Hematopoietic multipotent progenitor cell treated with erythropoietin and hydrocortisone succinate and interleukin-3 and kit ligand, for 17 days (in vitro differentiated cells): ENCODE results near the gene SLC35G6.
"Not testable (repeated sequence)": the region's sequence is repeated elsewhere in the genome, so short reads cannot be mapped to it uniquely, and the experiment has no call there.

Experiments used
- DNase-seq: peaks from one replicate; pipeline ENCODE4 v3.0.0-alpha.2; 2015; ENCODE audit warnings: low spot score

SLC35G6 gene

DNA sequence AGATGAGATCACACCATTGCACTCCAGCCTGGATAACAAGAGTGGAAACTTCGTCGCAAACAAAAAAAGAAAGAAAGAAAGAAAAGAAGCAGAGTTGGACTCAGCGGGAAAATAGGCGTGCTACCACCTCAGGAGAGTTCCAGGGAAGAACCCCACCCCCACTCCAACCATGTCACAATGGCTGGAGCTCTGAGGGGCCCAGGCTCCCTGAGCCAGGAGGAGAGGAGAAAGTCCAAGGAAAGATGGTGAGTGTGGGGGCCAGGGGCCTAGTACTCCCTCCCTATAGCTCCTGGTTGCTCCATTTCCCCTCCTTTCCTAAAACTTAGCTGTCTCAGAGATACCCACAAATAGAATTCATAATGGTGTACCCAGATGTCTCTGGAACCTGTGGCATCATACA is at the start of gene SLC35G6:
Gene SLC35G6, plus strand, starts transcription at position 172 of the 400 bp plus-strand sequence. Its CDS starts 71 bp downstream, at position 243.
- not testable (repeated sequence) for DNase-seq

DNA sequence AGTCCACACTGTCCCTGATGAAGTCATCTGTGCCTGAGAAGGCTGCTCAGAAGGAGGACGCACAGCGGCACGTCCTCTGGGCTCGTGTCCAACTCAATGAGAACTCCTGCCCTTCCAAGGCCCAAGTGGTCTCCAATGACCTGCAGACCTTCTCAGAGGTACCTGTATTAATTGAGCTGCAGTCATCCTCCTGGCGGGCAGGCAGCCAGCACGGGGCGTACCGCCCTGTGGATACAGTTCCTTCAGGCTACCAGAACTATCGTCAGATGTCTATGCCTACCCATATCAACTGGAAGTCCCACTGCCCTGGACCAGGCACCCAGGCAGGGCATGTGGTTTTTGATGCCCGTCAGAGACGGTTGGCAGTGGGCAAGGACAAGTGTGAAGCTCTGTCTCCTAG is 49.0 kb upstream of the SLC35G6 start:
- no peak for DNase-seq

DNA sequence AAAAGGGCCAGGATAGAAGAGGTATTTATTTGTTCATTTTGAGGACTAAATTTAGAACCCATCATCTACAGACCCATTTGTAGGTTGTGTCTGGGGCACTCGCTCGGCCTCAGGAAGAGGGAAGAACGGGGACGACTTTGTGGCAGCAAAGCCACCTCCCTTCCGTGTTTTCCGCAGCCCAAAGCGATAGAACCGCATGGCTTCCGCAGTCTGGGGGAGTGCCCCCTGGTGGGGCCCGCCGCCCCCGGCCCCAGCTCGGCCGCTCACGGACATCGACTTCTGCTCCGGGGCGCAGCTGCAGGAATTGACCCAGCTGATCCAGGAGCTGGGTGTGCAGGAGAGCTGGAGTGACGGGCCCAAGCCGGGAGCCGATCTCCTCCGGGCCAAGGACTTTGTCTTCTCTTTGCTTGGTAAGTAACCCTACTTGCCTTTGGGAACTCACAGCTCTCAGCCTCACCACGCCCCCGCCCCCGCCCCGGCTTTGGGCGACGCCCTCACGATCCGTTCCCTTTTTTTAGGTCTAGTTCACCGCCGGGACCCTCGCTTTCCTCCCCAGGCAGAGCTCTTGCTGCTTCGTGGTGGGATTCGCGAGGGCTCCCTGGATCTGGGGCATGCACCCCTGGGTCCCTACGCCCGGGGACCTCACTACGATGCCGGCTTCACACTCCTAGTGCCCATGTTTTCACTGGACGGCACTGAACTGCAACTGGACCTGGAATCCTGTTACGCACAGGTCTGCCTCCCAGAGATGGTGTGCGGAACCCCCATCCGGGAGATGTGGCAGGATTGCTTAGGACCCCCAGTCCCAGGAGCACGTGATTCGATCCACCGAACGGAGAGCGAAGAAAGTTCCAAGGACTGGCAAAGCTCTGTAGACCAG is 45.3 kb upstream of the SLC35G6 start:
- DNase-seq, result peak; percentile 8

DNA sequence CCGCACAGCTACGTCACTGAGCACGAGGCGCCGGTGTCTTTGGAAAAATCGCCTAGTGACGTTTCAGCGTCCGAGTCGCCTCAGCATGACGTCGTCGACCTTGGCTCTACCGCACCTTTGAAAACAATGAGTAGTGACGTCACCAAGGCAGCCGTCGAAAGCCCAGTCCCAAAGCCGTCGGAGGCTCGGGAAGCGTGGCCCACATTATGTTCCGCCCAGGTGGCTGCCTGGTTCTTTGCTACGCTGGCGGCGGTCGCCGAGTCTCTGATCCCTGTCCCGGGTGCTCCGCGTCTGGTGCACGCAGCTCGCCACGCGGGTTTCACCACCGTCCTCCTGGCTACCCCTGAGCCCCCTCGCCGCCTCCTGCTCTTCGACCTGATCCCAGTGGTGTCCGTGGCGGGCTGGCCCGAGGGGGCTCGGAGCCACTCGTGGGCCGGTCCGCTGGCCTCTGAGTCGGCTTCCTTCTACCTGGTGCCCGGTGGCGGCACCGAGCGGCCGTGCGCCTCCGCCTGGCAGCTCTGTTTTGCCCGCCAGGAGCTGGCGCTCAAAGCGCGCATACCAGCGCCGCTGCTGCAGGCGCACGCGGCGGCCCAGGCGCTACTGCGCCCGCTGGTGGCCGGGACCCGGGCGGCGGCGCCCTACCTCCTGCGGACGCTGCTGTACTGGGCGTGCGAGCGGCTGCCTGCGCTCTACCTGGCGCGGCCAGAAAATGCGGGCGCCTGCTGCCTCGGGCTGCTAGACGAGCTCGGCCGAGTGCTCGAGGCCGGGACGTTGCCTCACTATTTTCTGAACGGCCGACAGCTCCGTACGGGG is 44.5 kb upstream of the SLC35G6 start:
- DNase-seq, result peak; percentile 81

DNA sequence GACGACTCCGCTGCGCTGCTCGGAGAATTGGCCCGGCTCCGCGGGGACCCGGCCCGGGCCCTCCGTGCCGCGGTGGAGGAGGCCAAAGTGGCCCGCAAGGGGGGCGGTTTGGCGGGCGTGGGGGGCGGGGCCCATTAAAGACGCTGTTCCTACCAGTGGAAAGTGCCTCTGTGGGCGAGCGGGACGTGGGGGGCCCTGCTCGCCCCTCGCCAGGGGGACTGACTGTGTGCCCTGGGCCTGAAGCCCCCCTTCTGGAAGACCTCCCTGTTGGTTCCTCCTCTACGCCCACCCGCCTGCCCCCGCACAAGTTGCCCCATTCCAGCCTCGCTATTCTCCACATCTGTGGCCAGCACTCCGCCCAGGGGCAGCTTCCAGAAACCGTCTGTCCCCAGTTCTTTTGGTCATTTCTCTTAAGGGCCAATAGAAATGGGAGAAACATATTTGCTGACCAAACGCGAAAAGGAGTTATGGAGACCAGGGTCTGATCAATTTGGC is 43.8 kb upstream of the SLC35G6 start:
- DNase-seq, result no peak

DNA sequence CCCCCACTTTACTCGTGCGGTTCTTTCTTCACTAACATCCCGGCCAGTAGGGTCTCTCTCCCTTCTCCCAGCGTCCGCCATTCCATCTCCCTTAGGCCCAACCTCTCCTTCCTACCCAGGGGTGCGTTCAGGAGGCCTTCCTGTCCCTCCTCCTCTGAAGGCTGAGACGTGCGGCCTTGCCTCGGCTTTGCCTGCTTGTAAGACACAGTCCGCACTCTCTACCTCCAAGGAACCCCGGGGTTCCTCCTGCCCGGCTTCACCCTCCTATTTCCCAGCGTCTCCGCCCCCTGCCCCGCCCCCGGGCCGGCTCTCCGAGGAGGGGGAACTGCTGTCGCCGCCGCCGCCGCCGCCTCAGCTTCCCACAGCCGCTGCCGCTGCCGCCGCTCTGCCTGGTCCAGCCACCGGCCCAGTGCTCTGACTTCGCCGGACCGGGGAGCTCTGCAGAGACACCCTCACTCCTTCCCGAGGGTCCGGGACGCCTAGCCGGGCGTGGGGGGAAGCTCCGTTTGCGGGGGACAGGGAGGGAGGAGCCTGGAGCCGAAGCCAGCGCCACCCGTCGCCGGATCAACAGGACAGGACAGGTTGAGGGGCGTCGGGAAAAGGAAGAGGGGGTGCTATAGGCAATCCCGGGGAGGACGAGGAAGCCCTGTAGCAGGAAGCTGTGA is 43.2 kb upstream of the SLC35G6 start:
- DNase-seq, result no peak

DNA sequence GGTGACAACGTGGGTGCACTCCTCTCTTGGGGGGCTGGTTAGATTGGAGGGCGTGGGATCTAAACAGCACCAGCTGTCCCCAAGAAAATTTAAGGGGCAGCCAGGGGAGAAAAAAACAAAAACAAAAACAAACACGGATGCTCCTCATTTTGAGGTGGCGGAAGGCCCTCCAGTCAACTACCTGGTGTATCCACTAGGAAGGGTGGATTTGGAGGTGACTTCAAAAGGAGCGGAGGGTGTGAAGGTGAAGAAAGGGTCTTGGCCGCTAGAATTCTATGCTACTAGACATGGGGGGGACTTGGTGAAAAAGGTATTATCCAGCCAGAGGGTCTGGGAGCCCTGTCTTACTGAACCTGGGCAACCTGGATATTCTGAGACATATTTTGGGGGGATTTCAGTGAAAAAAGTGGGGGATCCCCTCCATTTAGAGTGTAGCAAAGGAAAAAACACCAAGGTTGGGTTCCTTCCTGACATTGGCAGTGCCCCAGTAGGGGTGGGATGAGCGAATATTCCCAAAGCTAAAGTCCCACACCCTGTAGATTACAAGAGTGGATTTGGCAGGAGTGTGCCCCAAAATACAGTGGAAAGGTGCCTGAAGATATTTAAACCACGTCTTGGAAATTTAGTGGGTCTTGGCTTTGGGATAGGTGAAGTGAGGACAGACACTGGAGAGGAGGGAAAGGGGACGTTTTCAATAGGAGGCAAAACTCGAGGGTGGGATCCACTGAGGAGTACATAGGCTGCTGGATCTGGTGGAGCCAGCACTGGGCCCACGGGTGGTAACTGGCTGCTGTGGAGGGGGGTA is 42.4 kb upstream of the SLC35G6 start:
- DNase-seq, result no peak

DNA sequence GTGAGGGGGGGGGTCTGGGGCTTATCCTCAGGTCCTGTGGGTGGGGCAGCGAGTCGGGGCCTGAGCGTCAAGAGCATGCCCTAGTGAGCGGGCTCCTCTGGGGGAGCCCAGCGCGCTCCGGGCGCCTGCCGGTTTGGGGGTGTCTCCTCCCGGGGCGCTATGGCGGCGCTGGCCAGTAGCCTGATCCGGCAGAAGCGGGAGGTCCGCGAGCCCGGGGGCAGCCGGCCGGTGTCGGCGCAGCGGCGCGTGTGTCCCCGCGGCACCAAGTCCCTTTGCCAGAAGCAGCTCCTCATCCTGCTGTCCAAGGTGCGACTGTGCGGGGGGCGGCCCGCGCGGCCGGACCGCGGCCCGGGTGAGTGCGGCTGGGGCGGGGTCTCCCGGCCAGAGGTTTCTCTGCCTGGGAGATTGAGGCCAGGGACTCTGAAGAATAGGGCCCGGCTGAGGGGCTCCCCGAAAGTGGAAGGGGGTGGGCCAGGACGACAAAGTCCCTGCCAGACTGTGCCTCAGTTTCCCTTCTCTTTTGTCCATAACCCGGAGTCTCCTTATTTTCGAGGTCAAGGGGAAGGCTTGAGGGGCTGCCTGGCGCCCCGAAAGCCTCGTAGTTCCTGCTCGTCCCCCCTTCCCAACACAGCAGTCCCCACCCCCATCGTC is 41.7 kb upstream of the SLC35G6 start, which contains the start of gene FGF11:
Gene FGF11, plus strand, starts transcription at position 51 of the 651 bp plus-strand sequence. Its CDS starts 109 bp downstream, at position 160.
- no peak for DNase-seq

DNA sequence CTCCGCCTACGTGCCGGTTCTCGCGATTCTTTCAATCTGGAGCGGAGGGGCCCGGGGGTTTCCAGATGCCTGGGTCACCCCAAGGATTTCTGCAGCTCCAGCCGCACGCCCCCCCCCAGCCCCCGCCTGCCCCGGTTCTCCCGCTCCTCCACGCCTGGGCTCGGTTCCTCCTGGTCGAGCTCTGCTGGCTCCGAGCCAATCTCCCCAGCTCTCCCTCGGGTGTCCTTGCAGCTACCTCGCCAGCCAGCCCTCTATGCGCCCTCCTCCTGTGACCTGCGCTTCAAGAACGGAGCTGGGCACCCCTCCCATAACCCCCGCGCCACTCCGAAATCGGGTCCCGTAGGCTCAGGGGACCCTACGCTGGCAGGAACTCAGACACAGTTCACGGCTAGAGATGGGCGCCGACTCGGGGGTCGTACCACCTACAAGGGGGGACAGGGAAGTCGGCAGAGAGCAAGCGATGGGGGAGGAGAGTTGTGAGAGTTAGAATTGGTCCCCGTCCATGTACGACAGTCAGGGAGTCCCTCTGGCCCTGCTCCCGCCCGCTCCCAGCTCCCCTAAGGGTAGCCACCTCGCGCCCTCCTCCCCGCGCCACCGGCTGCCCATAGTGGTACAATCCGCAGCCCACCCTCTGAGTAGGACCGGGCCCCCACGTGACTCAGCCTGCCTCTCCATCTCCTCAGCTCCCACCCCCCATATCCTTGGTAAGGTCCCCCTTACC is 41.0 kb upstream of the SLC35G6 start:
- DNase-seq, result no peak

DNA sequence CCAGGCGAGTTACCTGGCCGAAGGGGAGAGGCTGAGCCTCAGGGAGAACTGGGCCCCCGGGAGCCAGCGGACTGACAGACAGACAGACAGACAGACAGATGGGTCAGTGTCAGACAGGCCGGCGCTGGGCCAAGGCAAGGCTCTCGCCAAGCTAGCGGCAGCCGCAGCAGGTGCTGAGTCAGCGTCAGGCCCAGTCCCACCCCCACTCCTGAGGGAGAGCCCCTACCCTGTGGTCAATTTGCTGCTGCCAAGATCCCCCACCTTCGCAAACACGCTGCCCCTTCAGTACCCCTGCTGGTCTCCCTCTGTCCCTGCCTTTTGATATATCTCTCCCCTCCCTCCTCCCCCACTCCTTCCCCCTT is 40.4 kb upstream of the SLC35G6 start:
- no peak for DNase-seq

DNA sequence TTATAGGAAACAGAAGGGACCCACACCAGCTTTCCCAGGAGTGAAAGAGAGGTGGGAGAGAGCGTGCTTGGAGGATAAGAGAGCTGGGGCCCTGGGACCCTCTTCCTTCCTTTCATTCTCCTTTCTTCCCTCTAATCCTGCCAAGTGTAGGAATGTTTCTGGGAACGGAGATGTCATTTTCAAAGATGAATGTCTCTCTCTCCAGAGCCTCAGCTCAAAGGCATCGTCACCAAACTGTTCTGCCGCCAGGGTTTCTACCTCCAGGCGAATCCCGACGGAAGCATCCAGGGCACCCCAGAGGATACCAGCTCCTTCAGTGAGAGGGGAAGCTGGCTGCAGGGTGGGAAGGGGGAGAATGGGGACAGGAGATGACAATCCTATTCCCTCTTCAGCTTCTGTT is 40.0 kb upstream of the SLC35G6 start:
- no peak for DNase-seq

DNA sequence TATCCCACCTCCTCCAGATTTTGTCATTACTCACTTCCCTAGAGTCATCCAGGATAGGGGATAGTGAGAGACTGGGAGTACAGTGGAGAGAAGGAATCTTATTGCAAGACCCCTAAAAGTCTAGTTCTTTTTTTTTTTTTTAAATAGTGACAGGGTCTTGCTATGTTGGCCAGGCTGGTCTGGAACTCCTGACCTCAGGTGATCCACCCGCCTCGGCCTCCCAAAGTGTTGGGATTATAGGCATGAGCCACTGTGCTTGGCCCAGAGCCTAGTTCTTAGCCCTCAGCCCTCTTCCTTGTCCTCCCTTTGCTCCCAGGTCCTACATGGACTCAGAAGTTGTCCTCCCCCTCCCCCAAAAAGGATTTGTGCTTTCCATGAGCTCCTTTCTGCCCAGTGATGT is 39.1 kb upstream of the SLC35G6 start:
- DNase-seq, result no peak

DNA sequence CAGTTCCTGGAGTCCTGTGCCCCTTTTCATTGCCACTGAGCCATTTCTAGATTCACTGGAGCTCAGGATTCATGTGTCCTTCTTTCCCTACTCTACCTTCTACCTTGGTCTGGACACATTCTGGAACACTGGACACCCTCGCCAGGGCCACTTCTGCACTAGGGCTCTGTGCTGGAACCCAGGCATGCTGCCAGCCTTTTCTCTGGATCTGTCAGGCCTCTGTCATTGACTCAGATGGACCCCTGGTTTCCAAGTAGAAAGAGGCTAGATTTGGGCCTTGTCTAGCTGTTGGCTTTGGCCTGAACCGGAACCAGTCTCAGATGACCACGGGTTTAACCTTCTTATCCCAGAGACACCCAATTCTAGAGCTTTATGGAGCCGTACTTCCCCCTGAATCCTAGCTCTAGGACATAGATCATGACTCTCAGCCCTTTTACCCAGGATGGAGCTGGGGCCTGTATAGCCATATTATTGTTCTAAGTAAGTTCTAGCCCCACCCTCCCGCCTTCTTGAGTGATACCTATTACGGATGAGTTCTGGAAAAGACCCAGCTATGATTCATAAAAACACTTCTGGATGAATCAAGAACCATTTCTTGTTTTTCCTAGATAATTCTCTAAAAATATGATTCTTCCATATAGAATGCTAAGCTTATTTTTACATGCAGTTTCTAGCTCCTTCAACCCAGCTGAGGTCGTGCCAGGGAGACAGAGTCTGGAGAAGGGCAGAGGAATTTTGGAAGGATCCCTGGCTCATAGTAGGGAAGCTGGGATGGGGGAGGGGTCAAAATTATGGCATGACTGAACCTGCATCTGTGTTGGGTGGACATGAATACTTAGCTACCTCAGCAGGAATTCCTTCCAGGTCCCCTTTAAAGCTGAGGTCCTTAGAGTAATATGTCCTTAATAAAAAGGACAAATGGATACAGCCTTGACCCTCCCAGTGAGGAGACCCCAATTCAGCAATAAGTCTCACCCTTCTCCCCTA is 37.5 kb upstream of the SLC35G6 start:
- DNase-seq, result no peak

DNA sequence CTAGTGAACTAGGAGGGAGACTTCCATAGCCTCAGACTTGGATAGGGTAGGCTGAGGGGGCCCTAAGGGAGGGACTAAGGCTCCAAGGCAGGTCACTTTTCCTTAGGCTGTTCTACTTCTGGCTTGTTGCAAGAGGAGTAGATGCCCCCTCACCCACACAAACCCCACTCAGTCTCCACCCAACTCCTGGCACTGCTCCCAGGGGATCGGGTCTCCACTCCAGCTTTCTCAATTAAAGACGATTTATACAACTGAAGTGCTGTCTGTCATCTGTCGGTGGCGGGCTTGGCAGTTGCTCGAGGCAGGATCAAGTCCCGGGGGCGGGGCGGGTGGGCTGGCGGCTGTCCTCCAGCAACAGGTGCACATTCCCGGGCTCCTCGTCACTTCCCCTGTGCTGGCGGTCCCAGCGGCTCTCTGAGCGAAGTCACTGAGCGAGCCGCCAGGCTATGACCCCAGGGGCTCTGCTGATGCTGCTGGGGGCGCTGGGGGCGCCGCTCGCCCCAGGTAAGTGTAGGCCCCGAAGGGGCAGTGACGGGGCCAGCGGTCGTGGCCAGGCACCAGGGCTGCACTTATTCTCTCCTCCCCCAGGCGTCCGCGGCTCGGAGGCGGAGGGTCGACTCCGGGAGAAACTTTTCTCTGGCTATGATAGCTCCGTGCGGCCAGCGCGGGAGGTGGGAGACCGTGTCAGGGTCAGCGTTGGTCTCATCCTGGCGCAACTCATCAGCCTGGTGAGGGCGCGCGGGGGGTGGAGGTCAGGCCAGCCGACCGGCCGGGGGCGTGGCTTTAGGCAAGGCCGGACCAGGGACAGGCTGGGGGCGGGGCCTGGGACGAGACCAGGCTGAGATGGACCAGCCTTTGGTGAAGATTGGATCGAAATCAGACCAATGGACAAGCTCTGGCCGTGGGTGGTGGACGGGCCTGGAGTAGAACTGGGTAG is 36.3 kb upstream of the SLC35G6 start, which contains the start of gene CHRNB1:
Gene CHRNB1, plus strand, starts transcription at position 380 of the 937 bp plus-strand sequence. Its CDS starts 67 bp downstream, at position 447.
- DNase-seq, result peak; percentile 67

DNA sequence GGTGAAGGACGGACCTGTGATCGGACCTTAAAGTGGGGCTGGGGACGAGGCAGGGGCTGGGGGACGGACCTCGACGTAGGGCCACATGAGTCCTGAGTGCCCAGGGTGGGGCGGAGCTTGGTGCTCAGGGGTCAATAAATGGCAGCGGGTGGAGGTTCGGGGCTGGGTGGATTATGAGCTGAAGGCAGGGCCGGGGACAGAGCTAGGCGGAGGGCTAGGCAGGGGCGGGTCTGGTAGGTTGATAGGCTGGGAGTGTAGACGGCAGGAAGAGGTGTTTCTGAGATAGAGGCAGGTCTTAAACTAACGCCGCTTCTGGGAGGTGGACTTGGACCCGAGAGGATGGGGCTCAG is 35.7 kb upstream of the SLC35G6 start:
- no peak for DNase-seq

DNA sequence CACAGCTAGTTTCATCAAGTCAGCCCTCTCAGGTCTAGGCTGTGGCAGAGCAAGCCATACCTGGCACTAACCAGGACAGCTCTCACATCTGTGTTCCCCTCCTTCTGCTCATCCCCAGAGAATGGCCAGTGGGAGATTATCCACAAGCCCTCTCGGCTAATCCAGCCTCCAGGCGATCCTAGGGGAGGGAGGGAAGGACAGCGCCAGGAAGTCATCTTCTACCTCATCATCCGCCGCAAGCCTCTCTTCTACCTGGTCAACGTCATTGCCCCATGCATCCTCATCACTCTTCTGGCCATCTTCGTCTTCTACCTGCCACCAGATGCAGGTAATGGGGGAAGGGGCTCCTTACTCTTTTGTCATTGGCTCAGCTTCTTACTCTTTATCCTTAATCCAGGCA is 32.8 kb upstream of the SLC35G6 start:
- no peak for DNase-seq

DNA sequence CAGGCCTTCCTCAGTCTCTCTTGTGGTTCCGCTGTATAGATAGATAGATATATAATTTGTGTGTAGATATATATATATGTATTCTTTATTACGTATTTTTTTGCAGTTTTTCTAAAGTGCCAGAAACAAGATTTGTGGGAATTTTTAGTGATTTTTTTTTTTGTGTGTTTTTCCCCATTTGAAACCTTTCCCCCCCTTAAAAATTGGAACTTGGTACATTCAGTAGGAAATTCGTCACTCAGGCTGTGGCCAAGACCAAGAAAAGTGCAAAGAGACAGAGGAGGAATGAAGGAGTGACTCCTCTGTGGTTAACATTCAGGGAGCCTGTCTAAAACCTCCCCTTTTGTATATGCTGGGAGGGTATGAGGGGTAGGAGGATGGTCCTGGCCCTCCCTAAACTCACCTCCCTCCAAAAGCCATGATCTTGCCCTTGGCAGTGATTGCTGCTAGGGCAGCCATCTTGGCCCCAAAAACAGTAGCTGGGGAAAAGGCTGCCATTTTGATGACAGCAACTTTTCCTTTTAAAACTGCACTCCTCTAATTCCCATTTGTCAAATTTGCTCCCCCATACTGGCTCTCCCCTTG is 21.2 kb upstream of the SLC35G6 start:
- DNase-seq, result no peak
